Activated naive CD4-positive, alpha-beta T cell treated with anti-CD3 and anti-CD28 coated beads, Interleukin-2, amount 50 U/mL, for 72 hours (primary cell): Measurements from ENCODE around the gene LHFPL2. TPM values are rescaled to one million over a fixed set of nuclear protein-coding genes. Genes with fewer than 3 reads are reported as not detected.

ENCODE experiments used
- ATAC-seq, 2 donors: fragments of 150-1000 bp; cut with Tn5 transposase; 2 replicates each; pipeline ENCODE4 v1.10.0; 2021; ENCODE audit warnings: mild to moderate bottlenecking in 2 of 2, moderate library complexity in 2 of 2
- DNase-seq, 2 donors: peaks; one replicate each; pipeline ENCODE4 v3.0.0; 2021 to 2022; ENCODE audit warnings: low spot score in 2 of 2
- H3K27ac Mint-ChIP-seq, 2 donors: one replicate each; pipeline ENCODE4 v1.8.0; 2022; ENCODE audit warnings: mild to moderate bottlenecking in 2 of 2, mixed read lengths in 2 of 2
- H3K36me3 Mint-ChIP-seq, 2 donors: one replicate each; pipeline ENCODE4 v1.8.0; 2022; ENCODE audit warnings: mixed read lengths in 2 of 2
- H3K9me3 Mint-ChIP-seq, 2 donors: one replicate each; pipeline ENCODE4 v1.8.0; 2022; ENCODE audit warnings: mixed read lengths in 2 of 2
- total RNA-seq, 2 donors: library from RNA; stranded (reverse); gene quantifications; one replicate each; pipeline ENCODE4 v1.2.3, GENCODE V29; 2022

The LHFPL2 gene
- total RNA-seq, 2 donors from 2014 or later, result 0.16 to 0.18 TPM

DNA sequence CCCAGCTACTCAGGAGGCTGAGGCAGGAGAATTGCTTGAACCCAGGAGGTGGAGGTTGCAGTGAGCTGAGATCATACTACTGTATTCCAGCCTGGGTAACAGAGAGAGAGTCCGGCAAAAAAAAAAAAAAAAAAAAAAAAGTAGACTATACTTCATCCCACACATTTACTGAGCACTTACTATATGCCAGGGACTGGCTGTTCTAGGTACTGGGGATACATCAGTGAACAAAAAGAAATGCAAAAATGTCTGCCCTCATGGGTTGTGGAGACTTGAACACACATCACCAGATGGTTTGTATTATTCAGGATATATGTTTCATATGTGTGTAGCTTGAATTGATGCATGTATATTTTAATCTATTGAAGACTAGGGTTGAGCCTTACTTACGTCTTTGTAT, 2.9 kb upstream of the LHFPL2 start:
- Mint-ChIP-seq H3K36me3 (peaks cover 0 to 11% of the 10 kb centered on the region in 2 donors), H3K9me3 (no peaks in the 10 kb centered on the region), H3K27ac (no peak overlapping the region)
- ATAC-seq (no peak), DNase-seq (no peak)

DNA sequence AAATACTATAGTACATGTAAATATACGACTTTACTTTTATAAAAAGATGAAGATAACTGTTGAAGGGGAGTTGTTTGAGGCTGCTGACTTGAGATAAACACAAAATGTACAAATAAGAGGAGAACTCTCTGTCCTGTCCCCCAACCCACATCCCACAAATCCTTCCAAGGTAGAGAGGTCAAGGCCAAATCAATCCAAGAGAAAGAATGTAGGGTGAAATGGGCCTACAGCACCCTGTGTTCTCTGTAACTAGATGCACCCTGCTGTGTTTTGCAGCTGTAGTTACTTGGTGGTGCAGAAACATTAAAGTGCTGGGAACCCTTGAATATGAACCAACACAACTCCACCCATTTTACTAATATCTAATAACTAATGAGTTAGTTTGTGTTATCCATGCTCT, 2.0 kb upstream of the LHFPL2 start:
- H3K9me3 Mint-ChIP-seq, result no peaks in the 10 kb centered on the region
- ATAC-seq (no peak), DNase-seq (no peak)
- H3K27ac Mint-ChIP-seq, result no peak overlapping the region
- peaks cover 0 to 11% of the 10 kb centered on the region in 2 donors for H3K36me3 Mint-ChIP-seq

GRCh38 chr5:78649861-78650496, 1.4 kb upstream of the LHFPL2 start:
- Mint-ChIP-seq H3K9me3 (no peaks in the 10 kb centered on the region), H3K36me3 (peaks cover 0 to 11% of the 10 kb centered on the region in 2 donors), H3K27ac (no peak overlapping the region)
- DNase-seq, result no peak
- ATAC-seq, result no peak

- peaks cover 0 to 18% of the 10 kb centered on the region in 2 donors for H3K36me3 Mint-ChIP-seq
- no peak for ATAC-seq
- H3K9me3 Mint-ChIP-seq, result no peaks in the 10 kb centered on the region
- DNase-seq, result no peak
- H3K27ac Mint-ChIP-seq, result no peak overlapping the region
These were observed 681 bp upstream of the LHFPL2 start for GRCh38 chr5:78649211-78649695.

DNA sequence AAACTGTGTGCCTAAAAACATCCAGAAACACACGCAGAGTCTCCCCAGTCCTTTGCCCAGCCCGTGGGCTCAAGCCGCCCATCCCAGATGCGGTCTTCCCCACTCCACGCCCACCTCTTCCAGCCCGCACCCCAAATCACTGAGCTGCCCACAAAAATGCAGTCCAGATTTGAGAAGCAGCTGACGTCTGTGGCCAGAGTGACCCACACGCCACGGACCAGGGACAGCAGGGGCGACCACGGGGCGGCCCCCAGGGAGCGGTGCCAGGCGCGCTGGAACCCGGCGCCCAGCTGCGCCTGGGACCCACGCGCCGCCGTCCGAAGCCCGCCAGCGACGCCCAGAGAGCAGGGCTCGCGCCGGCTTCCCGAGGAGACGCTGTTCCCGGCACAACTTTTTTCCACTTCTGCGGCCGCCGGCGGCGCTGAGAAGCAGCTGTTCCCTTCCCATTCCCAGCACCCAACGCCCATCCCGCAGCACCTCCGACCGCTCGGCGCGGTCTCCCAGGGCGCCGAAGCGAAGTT, 674 bp downstream of the LHFPL2 start:
- peaks cover 0 to 21% of the 10 kb centered on the region in 2 donors for H3K36me3 Mint-ChIP-seq
- H3K27ac Mint-ChIP-seq, result no peak overlapping the region
- ATAC-seq (peak; percentile 14 to 16), DNase-seq (no peak)
- no peaks in the 10 kb centered on the region for H3K9me3 Mint-ChIP-seq

- DNase-seq, result peak in 1 of 2 donors; percentile 12
- peaks cover 0 to 21% of the 10 kb centered on the region in 2 donors for H3K36me3 Mint-ChIP-seq
- H3K9me3 Mint-ChIP-seq, result no peaks in the 10 kb centered on the region
- no peak overlapping the region for H3K27ac Mint-ChIP-seq
- no peak for ATAC-seq
These were observed 1.2 kb downstream of the LHFPL2 start for GRCh38 chr5:78647351-78647818.

- H3K36me3 Mint-ChIP-seq, result peaks cover 0 to 19% of the 10 kb centered on the region in 2 donors
- ATAC-seq, result no peak
- no peak for DNase-seq
- no peaks in the 10 kb centered on the region for H3K9me3 Mint-ChIP-seq
- H3K27ac Mint-ChIP-seq, result no peak overlapping the region
These were observed 3.8 kb downstream of the LHFPL2 start for GRCh38 chr5:78644741-78645300.

DNA sequence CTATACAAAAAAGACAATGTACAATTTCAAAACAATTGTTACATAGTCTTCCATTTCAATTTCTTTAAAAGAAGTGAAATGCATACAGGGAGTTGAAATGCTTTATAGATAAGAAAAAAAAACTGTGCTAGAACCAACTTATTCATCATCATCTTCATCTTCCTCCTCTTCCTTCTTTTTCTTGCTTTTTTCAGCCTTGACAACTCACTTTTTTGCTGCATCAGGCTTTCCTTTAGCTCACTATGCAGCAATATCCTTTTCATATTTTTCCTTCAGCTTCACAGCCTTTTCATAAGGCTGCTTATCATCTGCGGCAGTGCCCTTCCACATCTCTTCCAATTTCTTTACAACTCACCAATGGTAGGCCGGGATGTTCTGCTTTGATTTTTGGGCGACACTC, 4.4 kb downstream of the LHFPL2 start:
- DNase-seq (no peak), ATAC-seq (no peak)
- no peaks in the 10 kb centered on the region for H3K9me3 Mint-ChIP-seq
- peaks cover 0 to 16% of the 10 kb centered on the region in 2 donors for H3K36me3 Mint-ChIP-seq
- no peak overlapping the region for H3K27ac Mint-ChIP-seq

DNA sequence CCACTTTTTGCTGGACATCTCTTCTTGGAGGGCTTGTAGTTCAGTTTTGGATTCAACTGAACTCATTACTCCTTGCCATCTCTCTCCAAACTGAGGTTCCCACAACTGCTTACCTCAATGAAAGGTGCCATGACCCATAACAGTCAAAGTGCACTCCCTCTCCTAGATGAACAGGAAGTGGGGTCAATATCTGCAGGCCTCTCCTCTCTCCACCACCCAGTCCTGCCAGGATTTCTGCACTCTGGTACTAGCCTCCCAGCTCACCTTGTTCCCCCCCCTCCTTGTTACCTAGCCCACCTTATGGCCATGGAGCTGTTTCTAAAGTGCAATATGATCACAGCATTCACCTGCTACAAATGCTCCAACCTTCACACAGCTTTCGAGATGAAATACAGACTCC, 5.9 kb downstream of the LHFPL2 start:
- H3K9me3 Mint-ChIP-seq, result no peaks in the 10 kb centered on the region
- peaks cover 0 to 16% of the 10 kb centered on the region in 2 donors for H3K36me3 Mint-ChIP-seq
- ATAC-seq, result no peak
- no peak for DNase-seq
- H3K27ac Mint-ChIP-seq, result no peak overlapping the region

DNA sequence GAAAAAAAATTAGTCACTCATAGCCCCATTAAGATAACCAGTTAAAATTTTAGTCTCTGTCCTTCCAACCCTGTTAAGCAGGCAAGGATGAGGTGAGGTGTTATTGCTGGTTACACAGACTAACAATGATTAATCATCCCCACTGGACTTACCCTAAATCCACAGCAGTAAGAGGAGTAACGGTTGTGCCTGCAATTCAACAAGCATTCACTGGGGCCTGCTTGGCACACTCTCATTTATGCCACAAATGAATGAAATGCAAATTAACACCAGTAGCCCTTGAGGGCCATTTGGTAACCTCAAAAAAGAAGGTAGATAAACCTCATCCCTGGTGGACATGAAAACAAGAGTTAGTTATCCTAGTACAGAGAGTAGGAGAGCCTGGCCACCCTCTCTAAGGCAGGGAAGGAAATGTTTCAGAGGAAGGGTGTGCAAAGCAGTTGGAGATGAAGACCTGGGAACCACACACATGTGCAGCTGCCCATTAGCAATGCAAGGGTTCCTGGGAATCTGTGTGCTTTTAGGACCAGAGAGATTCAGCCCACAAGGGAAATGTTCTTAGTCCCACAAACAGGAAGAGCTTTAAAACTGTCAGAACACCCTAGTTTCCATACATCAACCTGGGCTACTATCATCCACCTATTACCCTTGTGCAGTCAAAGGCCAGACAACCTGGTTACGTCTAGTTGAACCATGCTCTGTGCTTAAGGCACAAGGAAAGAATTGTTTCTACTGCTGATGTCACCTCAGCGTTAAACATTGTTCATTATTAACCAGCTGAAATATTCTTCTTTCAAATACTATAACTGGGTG, 7.7 kb downstream of the LHFPL2 start:
- Mint-ChIP-seq H3K9me3 (no peaks in the 10 kb centered on the region), H3K36me3 (peaks cover 0 to 10% of the 10 kb centered on the region in 2 donors), H3K27ac (no peak overlapping the region)
- no peak for ATAC-seq
- no peak for DNase-seq

- Mint-ChIP-seq H3K27ac (no peak overlapping the region), H3K36me3 (peaks cover 0 to 8% of the 10 kb centered on the region in 2 donors), H3K9me3 (no peaks in the 10 kb centered on the region)
- DNase-seq, result no peak
- no peak for ATAC-seq
These were observed 8.8 kb downstream of the LHFPL2 start for GRCh38 chr5:78639791-78640190.

DNA sequence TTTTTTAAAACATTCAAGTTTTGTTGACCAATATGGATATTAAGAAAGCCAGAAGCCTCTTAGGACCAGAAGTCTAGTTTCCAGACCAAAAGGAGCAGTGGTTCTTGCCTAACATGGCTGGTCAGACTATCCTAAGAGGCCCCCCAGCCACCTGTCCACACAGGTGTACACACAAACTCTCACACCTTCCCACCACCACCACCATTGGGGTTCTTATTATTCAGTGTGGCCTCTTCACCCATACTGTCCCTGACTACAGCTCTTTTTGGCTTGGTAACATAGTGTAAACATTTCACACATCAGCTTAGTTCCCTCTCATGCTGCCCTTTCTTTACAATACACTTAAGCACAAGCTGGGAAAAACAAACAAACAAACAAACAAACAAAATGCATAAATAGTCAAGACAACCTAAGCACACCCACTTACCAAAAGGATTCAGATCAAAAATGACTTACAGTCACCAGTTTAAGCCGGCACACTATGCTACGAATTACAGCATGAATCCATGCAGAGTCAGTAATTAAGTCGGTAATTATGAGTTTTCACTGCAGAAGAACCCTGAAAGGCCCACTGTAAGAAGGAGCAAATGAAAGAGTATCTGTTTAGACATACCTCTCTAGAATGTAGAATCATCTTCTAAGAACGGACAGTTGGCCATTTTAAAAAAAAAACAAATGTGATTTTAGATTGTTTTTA, 9.5 kb downstream of the LHFPL2 start:
- no peaks in the 10 kb centered on the region for H3K9me3 Mint-ChIP-seq
- DNase-seq, result no peak
- peaks cover 0 to 1% of the 10 kb centered on the region in 2 donors for H3K36me3 Mint-ChIP-seq
- ATAC-seq, result no peak
- H3K27ac Mint-ChIP-seq, result no peak overlapping the region

- H3K36me3 Mint-ChIP-seq, result no peaks in the 10 kb centered on the region
- no peak for DNase-seq
- no peak for ATAC-seq
- H3K9me3 Mint-ChIP-seq, result no peaks in the 10 kb centered on the region
- H3K27ac Mint-ChIP-seq, result no peak overlapping the region
These were observed 10.1 kb downstream of the LHFPL2 start for GRCh38 chr5:78638423-78638822.

DNA sequence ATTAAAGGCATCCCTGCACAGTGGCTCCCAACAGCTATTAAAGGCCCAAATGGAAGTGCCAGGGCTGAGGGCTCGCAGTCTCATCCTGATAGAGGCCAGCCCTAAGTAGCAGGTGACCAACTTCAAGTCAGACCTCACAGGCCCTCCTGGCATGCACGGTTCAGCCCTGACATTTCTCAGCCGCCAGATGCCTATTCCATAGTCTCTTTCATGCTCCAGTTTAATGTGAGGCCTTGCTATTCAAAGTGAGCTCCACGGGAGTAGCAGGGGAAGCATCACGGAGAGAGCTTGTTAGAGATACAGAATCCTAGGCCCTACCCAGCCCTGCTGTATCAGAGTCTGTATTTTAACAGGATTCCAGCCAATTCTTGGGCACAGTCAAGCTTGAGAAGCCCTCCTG, 11.1 kb downstream of the LHFPL2 start:
- Mint-ChIP-seq H3K36me3 (no peaks in the 10 kb centered on the region), H3K27ac (no peak overlapping the region), H3K9me3 (no peaks in the 10 kb centered on the region)
- ATAC-seq, result no peak
- no peak for DNase-seq

DNA sequence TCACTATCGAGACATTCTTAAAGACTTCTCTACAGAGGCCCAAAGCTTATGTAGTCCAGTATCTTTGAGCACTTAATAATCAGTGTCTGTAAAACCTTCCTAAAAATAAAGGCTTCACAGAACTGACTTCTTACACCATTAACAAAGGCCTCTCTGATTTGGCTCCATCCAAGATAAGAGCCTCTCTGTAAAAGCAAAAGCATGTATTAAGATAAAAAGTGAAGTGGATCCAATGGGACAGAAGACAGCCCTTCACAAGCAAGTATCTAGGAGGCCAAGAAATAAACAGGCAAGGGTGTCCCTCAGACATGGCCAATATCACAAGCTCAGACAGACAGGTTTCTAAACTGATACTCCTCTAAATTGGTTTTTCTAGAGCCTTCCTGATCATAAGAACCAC, 11.9 kb downstream of the LHFPL2 start:
- no peaks in the 10 kb centered on the region for H3K9me3 Mint-ChIP-seq
- no peak for DNase-seq
- no peak for ATAC-seq
- no peaks in the 10 kb centered on the region for H3K36me3 Mint-ChIP-seq
- H3K27ac Mint-ChIP-seq, result no peak overlapping the region

DNA sequence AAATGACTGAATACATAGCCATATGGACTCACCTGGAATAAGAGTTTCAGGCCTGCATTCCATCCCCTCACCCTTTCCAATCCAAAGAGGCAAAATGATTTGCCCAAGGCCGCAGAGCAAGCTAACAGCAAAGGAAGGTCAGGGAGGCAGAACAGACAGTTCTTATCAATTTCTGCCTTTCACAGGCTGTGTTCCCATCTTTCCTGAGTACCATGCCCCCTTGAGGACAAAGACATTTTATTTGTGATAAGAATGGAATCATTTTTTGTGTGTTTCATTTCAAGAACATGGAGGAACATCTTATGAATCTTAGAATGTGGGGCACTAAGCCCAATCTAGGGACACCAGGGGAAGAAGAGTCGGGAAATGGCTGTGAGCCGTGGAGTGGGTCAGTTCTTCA, 13.9 kb downstream of the LHFPL2 start:
- ATAC-seq (no peak), DNase-seq (no peak)
- H3K36me3 Mint-ChIP-seq, result no peaks in the 10 kb centered on the region
- no peaks in the 10 kb centered on the region for H3K9me3 Mint-ChIP-seq
- no peak overlapping the region for H3K27ac Mint-ChIP-seq

DNA sequence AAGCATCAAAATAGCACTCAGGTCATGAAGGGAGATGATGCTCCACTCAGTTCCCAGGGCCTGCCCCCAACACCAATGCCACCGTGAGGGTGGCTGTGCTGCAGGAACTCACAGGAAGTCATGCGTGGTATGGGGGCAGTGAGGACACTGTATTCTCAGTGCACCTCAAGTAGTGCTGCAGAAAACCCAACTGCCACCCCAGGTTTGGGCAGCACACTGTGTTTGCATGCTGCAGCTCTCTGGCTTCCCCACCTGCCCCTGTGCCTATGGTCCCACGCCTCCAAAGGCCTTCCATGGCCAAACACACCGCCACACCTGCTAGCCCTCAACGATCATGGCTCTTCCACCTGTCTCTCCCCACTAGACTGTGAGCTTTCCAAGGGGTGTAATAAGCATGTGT, 14.3 kb downstream of the LHFPL2 start:
- DNase-seq (no peak), ATAC-seq (no peak)
- Mint-ChIP-seq H3K9me3 (no peaks in the 10 kb centered on the region), H3K27ac (no peak overlapping the region), H3K36me3 (no peaks in the 10 kb centered on the region)
